Kidney (tissue), 14 donors: ENCODE measurements around the gene USP24. TPM values are rescaled to one million over a fixed set of nuclear protein-coding genes. Genes with fewer than 3 reads are reported as not detected.
A peak's percentile ranks its signal among the peaks of the same experiment; 100 is the strongest.

Source experiments
- DNase-seq, 5 donors: peaks; one replicate each; pipeline ENCODE4 v3.0.0-alpha.2; 2013 to 2020
- FAIRE-seq: peaks from 2 replicates; lab custom pipeline; 2012; peaks lifted over from hg19 to GRCh38; lab: Jason Lieb, UNC
- H3K27ac ChIP-seq, 2 donors: one replicate each; pipeline ENCODE4 v1.7.0; 2013; ENCODE audit warnings: low read depth in 2 of 2, low read length in 2 of 2, inconsistent platforms in 1 of 2
- H3K27me3 ChIP-seq: one replicate; pipeline ENCODE4 v1.7.1; 2013; ENCODE audit warnings: low read length, inconsistent platforms; ENCODE audit not compliant: control insufficient read depth, insufficient read depth
- H3K36me3 ChIP-seq, 3 donors: one replicate each; pipeline versions ENCODE4 v1.7.0 to v1.7.1; 2013; ENCODE audit warnings: low read length in 3 of 3, control low read depth in 1 of 3, inconsistent platforms in 1 of 3; ENCODE audit not compliant: insufficient read depth in 3 of 3, control insufficient read depth in 2 of 3
- H3K4me1 ChIP-seq, 3 donors: one replicate each; pipeline versions ENCODE4 v1.7.0 to v1.7.1; 2013; ENCODE audit warnings: low read length in 3 of 3, inconsistent platforms in 1 of 3, low read depth in 1 of 3; ENCODE audit not compliant: control insufficient read depth in 2 of 3, insufficient read depth in 2 of 3
- H3K4me3 ChIP-seq, 3 donors: one replicate each; pipeline versions ENCODE4 v1.7.0 to v1.8.1; 2013; ENCODE audit warnings: low read length in 3 of 3, control low read depth in 1 of 3, inconsistent platforms in 1 of 3
- H3K9ac ChIP-seq, 3 donors: one replicate each; pipeline versions ENCODE4 v1.7.0 to v1.7.1; 2013; ENCODE audit warnings: low read length in 3 of 3, control low read depth in 1 of 3, inconsistent platforms in 1 of 3
- H3K9me3 ChIP-seq, 3 donors: one replicate each; pipeline versions ENCODE4 v1.7.0 to v1.7.1; 2013; ENCODE audit warnings: low read length in 3 of 3, control low read depth in 1 of 3, inconsistent platforms in 1 of 3; ENCODE audit not compliant: control insufficient read depth in 2 of 3, insufficient read depth in 1 of 3
- intact Hi-C: fragments of 100-400 bp; cut with DNase I; formaldehyde crosslinking; loops from one replicate; pipeline ENCODE4 v1.11.1; 2022
- polyA plus RNA-seq: library from polyadenylated mRNA; stranded (reverse); fragments of 350-450 nt; fragmentation: Illumina TruSeq; extraction: RNeasy Lipid Tissue Mini Kit (QIAGEN cat#74804); gene quantifications from one replicate; pipeline ENCODE4 v1.2.3, GENCODE V29; 2014; ENCODE audit warnings: low read depth, low replicate concordance; ENCODE audit not compliant: insufficient read depth
- total RNA-seq: library from RNA; stranded (reverse); fragmentation: NEBNext Ultra II Directional; extraction: Animal tissue kit (Norgen Biotek cat#: 25700); gene quantifications from one replicate; pipeline ENCODE4 v1.2.1, GENCODE V29; 2021
- TF ChIP-seq, protein P1 (sequence below): IDR thresholded peaks from 3 replicates; pipeline ENCODE4 v1.5.1; 2012; ENCODE audit warnings: mild to moderate bottlenecking, moderate library complexity, borderline replicate concordance; ENCODE audit not compliant: insufficient read depth; ENCODE audit errors: extremely low read depth
- donor health status: control.
- donor health status: control.
- donor health status: control.
- donor health status: control.
- donor health status: control.
- donor health status: DM: yes; HTN: yes; CAD: no.
- donor health status: Normal renal cell carcinoma (clear cell type).

Gene USP24
- total and polyA plus RNA-seq, 2 donors from 2014 or later, result 10.1 to 49.2 TPM

DNA sequence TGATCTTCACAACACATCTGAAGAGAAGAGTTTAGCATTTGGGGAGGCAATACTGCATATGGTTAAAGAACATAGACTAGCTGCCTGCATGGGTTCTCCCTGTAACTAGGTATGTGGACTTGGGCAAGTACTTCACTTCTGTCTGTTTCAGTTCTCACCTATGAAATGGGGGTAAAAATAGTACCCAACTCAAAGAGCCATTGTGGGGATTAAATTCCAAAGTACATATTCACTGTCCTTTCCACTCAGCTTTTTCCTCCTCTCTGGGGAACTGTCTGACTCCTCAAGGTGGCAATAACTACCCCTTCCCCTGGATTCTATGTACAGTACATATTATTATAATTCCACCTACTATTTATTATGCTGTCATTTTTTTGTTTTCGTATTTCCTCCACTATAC, 44.7 kb downstream of the USP24 start:
- Histone ChIP-seq H3K9me3 (no peaks in the 10 kb centered on the region), H3K27ac (no peak overlapping the region), H3K9ac (no peak overlapping the region), H3K4me1 (no peaks in the 10 kb centered on the region), H3K36me3 (peaks cover 3 to 20% (median 7%) of the 10 kb centered on the region in 3 donors), H3K4me3 (no peak overlapping the region), H3K27me3 (no peaks in the 10 kb centered on the region)
- intact Hi-C loops, result no loop called here
- DNase-seq, result no peak
- TF ChIP-seq, protein P1, sequence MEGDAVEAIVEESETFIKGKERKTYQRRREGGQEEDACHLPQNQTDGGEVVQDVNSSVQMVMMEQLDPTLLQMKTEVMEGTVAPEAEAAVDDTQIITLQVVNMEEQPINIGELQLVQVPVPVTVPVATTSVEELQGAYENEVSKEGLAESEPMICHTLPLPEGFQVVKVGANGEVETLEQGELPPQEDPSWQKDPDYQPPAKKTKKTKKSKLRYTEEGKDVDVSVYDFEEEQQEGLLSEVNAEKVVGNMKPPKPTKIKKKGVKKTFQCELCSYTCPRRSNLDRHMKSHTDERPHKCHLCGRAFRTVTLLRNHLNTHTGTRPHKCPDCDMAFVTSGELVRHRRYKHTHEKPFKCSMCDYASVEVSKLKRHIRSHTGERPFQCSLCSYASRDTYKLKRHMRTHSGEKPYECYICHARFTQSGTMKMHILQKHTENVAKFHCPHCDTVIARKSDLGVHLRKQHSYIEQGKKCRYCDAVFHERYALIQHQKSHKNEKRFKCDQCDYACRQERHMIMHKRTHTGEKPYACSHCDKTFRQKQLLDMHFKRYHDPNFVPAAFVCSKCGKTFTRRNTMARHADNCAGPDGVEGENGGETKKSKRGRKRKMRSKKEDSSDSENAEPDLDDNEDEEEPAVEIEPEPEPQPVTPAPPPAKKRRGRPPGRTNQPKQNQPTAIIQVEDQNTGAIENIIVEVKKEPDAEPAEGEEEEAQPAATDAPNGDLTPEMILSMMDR, result no peak
- no peak for FAIRE-seq

DNA sequence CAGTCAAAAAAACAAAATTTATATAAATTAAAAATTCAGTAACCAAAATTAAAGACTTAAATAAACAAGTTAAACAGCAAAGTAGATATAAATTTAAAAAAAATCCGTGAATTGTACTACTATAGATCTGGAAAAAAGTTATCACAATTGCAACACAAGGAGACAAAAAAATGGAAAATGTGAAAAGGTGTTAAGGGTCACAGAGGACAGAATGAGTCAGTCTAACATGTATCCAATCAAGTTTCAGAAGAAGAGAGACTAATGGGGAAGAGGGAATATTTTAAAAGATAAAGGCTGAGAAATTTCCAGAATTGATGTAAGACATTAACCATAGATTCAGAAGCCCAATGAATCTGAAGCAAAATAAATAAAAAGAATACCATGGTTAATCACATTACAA, 46.0 kb downstream of the USP24 start:
- Histone ChIP-seq H3K9me3 (no peaks in the 10 kb centered on the region), H3K4me1 (no peaks in the 10 kb centered on the region), H3K27me3 (no peaks in the 10 kb centered on the region), H3K27ac (no peak overlapping the region), H3K36me3 (peaks cover 5 to 26% (median 11%) of the 10 kb centered on the region in 3 donors), H3K4me3 (no peak overlapping the region), H3K9ac (no peak overlapping the region)
- TF ChIP-seq, protein P1, result no peak
- no peak for DNase-seq
- intact Hi-C loops, result no loop called here
- peak; percentile 23 for FAIRE-seq

DNA sequence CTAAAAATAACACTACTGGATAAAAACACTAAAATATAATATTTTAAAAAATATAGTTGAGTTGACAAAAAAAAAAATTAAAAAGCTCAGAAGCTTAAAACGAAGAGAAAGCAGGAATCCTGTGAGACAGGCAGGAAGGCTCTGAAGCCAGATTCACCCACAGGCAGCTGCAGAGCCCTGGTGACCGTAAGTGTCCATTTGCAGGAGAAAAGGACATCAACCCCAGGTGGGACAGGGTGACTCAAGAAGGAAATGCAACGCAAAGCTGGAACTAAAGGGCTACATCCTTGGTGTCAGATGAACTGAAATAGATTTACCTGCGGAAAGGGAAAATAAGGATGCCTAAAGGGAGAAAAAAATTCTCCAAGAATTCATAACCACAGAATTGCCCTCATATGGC, 46.8 kb downstream of the USP24 start:
- no peak for FAIRE-seq
- intact Hi-C loops, result no loop called here
- Histone ChIP-seq H3K9me3 (no peaks in the 10 kb centered on the region), H3K9ac (no peak overlapping the region), H3K4me1 (no peaks in the 10 kb centered on the region), H3K36me3 (peaks cover 5 to 26% (median 11%) of the 10 kb centered on the region in 3 donors), H3K4me3 (no peak overlapping the region), H3K27ac (no peak overlapping the region), H3K27me3 (no peaks in the 10 kb centered on the region)
- TF ChIP-seq, protein P1, result no peak
- DNase-seq, result no peak
